Neural cell (in vitro differentiated cells): ENCODE measurements around the gene PLA2G6. TPM values are rescaled to one million over a fixed set of nuclear protein-coding genes. Genes with fewer than 3 reads are reported as not detected.

Experiments
- H2AFZ ChIP-seq: fragments of 200-600, 300-800 bp; sonication (generic), shearing (Covaris generic); 2 replicates; pipeline ENCODE4 v1.6.0; 2014; ENCODE audit warnings: low read depth, mild to moderate bottlenecking, antibody characterized with exemption, low read length, moderate library complexity
- H3F3A ChIP-seq: fragments of 200-600 bp; shearing (Covaris generic); 2 replicates; pipeline ENCODE4 v1.6.1; 2016; ENCODE audit warnings: mild to moderate bottlenecking, moderate library complexity, mixed read lengths, antibody characterized with exemption, low read length; ENCODE audit not compliant: insufficient read depth, poor library complexity, severe bottlenecking
- H3K27ac ChIP-seq: fragments of 200-600, 300-800 bp; sonication (generic), shearing (Covaris generic); 2 replicates; pipeline ENCODE4 v1.5.1; 2014; ENCODE audit warnings: mild to moderate bottlenecking, low read length, moderate library complexity
- H3K27me3 ChIP-seq: fragments of 300-800, 200-600 bp; sonication (generic), shearing (Covaris generic); 2 replicates; pipeline ENCODE4 v1.6.0; 2014; ENCODE audit warnings: mild to moderate bottlenecking, low read depth, low read length, moderate library complexity; ENCODE audit not compliant: insufficient read depth
- H3K36me3 ChIP-seq: fragments of 300-800, 200-600 bp; sonication (generic), shearing (Covaris generic); 2 replicates; pipeline ENCODE4 v1.5.1; 2014; ENCODE audit warnings: mild to moderate bottlenecking, antibody characterized with exemption, low read length, moderate library complexity; ENCODE audit not compliant: insufficient read depth
- H3K4me2 ChIP-seq: fragments of 300-800, 200-600 bp; sonication (generic), shearing (Covaris generic); 2 replicates; pipeline ENCODE4 v1.6.0; 2014; ENCODE audit warnings: mild to moderate bottlenecking, low read length
- H3K4me3 ChIP-seq: fragments of 300-800, 200-600 bp; sonication (generic), shearing (Covaris generic); 2 replicates; pipeline ENCODE4 v1.5.1; 2014; ENCODE audit warnings: mild to moderate bottlenecking, low read length, moderate library complexity
- H3K79me2 ChIP-seq: fragments of 200-600 bp; shearing (Covaris generic); replicated peaks from 2 replicates; pipeline ENCODE4 v1.6.0; 2014; ENCODE audit warnings: mild to moderate bottlenecking, low read length, moderate library complexity; ENCODE audit not compliant: insufficient read depth
- H3K9ac ChIP-seq: fragments of 300-800, 200-600 bp; sonication (generic), shearing (Covaris generic); 2 replicates; pipeline ENCODE4 v1.6.1; 2016; ENCODE audit warnings: mild to moderate bottlenecking, low read length, mixed read lengths
- H3K9me2 ChIP-seq: fragments of 200-600 bp; shearing (Covaris generic); 2 replicates; pipeline ENCODE4 v1.6.1; 2016; ENCODE audit warnings: mild to moderate bottlenecking, low read length, mixed read lengths; ENCODE audit not compliant: insufficient read depth
- H3K9me3 ChIP-seq: fragments of 200-600, 300-800 bp; sonication (generic), shearing (Covaris generic); 2 replicates; pipeline ENCODE4 v1.6.1; 2016; ENCODE audit warnings: mild to moderate bottlenecking, mixed run types, low read length, moderate library complexity, mixed read lengths
- H4K20me1 ChIP-seq: fragments of 200-600 bp; shearing (Covaris generic); 2 replicates; pipeline ENCODE4 v1.6.1; 2016; ENCODE audit warnings: mild to moderate bottlenecking, mixed run types; ENCODE audit not compliant: insufficient read depth
- CTCF ChIP-seq: fragments of 450-650 bp; IDR thresholded peaks from 2 replicates; pipeline ENCODE4 v1.5.1; 2014; ENCODE audit warnings: antibody characterized with exemption, mild to moderate bottlenecking, moderate library complexity; ENCODE audit not compliant: poor library complexity, severe bottlenecking
- EP300 ChIP-seq: fragments of 450-650 bp; conservative IDR thresholded peaks from 2 replicates; pipeline ENCODE4 v1.6.1; 2014; ENCODE audit warnings: antibody characterized with exemption, mild to moderate bottlenecking, moderate library complexity; ENCODE audit not compliant: poor library complexity, severe bottlenecking
- EZH2 ChIP-seq: fragments of 200-600, 300-800 bp; shearing (Covaris generic), sonication (generic); IDR thresholded peaks from 2 replicates; pipeline ENCODE4 v1.6.1; 2014; ENCODE audit warnings: antibody characterized with exemption, low read length, borderline replicate concordance, mild to moderate bottlenecking; ENCODE audit not compliant: insufficient read depth, poor library complexity, severe bottlenecking
- MXI1 ChIP-seq: fragments of 450-650 bp; conservative IDR thresholded peaks from 2 replicates; pipeline ENCODE4 v1.6.1; 2014; ENCODE audit warnings: antibody characterized with exemption, mild to moderate bottlenecking; ENCODE audit not compliant: poor library complexity, severe bottlenecking
- POLR2AphosphoS5 ChIP-seq: IDR thresholded peaks from 2 replicates; pipeline ENCODE4 v1.6.1; 2012
- RAD21 ChIP-seq: fragments of 450-650 bp; conservative IDR thresholded peaks from 2 replicates; pipeline ENCODE4 v1.6.1; 2014; ENCODE audit warnings: antibody characterized with exemption, mild to moderate bottlenecking, moderate library complexity
- REST ChIP-seq: IDR thresholded peaks from 2 replicates; pipeline ENCODE4 v1.6.1; 2012; ENCODE audit warnings: borderline replicate concordance
- SMC3 ChIP-seq: fragments of 450-650 bp; conservative IDR thresholded peaks from 2 replicates; pipeline ENCODE4 v1.6.1; 2014; ENCODE audit warnings: antibody characterized with exemption, mild to moderate bottlenecking, moderate library complexity; ENCODE audit not compliant: poor library complexity
- TAF1 ChIP-seq: IDR thresholded peaks from 2 replicates; pipeline ENCODE4 v1.6.1; 2012; ENCODE audit warnings: low read depth
- polyA plus RNA-seq: library from polyadenylated mRNA; depleted of rRNA; stranded (reverse); fragments of >200 nt; gene quantifications from 2 replicates; pipeline ENCODE4 v1.2.3, GENCODE V29; 2014

PLA2G6 gene
- polyA plus RNA-seq, 1 donor from 2014 or later: 18.5 TPM

DNA sequence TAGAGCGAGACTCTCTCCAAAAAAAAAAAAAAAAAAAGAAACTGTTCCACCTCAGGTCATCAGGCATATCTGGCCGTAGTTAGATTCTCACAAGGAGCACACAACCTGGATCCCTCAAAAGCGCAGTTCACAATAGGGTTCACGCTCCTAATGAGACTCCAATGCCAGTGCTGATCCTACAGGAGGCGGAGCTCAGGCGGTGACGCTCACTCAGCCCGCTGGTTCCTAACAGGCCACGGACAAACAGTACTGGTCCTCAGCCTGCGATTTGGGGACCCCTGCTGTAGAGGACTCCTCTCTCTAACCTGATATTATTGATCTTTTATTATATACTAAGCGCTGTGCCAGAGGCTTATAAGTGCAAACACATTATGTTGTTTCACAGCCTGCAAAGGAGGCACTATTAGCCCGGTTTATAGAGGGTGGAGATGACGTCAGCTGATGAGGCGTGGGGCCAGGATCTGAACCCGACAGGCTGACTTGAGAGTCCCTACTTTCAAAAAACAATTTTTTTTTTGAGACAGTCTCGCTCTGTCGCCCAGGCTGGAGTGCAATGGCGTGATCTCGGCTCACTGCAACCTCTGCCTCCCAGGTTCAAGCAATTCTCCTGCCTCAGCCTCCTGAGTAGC is 15.3 kb upstream of the PLA2G6 start:
- Histone ChIP-seq H3K36me3 (no peaks in the 10 kb centered on the region), H3K27me3 (peaks cover 2% of the 10 kb centered on the region), H3K4me2 (no peak overlapping the region), H3K27ac (no peak overlapping the region), H3F3A (no peaks in the 10 kb centered on the region), H4K20me1 (no peaks in the 10 kb centered on the region), H3K9me2 (no peaks in the 10 kb centered on the region), H3K9ac (no peak overlapping the region), H3K4me3 (no peak overlapping the region), H3K79me2 (no peaks in the 10 kb centered on the region), H2AFZ (no peak overlapping the region), H3K9me3 (no peaks in the 10 kb centered on the region)
- no peak for TF ChIP-seq EZH2
- TF ChIP-seq EP300: no peak
- no peak for TF ChIP-seq POLR2AphosphoS5
- TF ChIP-seq TAF1: no peak
- no peak for TF ChIP-seq REST
- no peak for TF ChIP-seq MXI1
- TF ChIP-seq RAD21: no peak
- no peak for TF ChIP-seq CTCF
- TF ChIP-seq SMC3: no peak

DNA sequence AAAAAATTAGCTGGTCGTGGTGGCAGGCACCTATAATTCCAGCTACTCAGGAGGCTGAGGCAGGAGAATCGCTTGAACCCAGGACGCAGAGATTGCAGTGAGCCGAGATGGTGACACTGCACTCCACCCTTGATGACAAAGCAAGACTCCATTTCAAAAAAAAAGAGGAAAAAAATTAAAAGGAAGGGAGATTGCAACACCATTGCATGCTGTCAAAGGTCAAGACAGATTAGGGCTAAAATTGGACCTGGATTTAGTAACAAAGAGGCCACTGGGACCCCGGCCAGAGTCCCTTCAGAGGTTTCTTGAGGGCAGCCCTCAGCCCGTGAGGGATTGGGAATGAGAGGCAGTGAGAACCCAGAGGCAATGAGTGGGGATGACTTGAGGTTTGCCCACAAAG is 11.9 kb upstream of the PLA2G6 start:
- no peak overlapping the region for H3K27ac ChIP-seq
- H3K4me3 ChIP-seq: no peak overlapping the region
- H3K36me3 ChIP-seq: no peaks in the 10 kb centered on the region
- H4K20me1 ChIP-seq: no peaks in the 10 kb centered on the region
- no peaks in the 10 kb centered on the region for H3K9me3 ChIP-seq
- H3K27me3 ChIP-seq: no peaks in the 10 kb centered on the region
- H3K4me2 ChIP-seq: no peak overlapping the region
- TF ChIP-seq REST (no peak), TAF1 (no peak), POLR2AphosphoS5 (no peak), EP300 (no peak), EZH2 (no peak), MXI1 (no peak), SMC3 (no peak), CTCF (no peak), RAD21 (no peak)
- H3K9me2 ChIP-seq: no peaks in the 10 kb centered on the region
- no peaks in the 10 kb centered on the region for H3K79me2 ChIP-seq
- H3K9ac ChIP-seq: no peak overlapping the region
- H3F3A ChIP-seq: no peaks in the 10 kb centered on the region
- no peak overlapping the region for H2AFZ ChIP-seq
